PFSK-1 (cell line): Measurements from ENCODE around the gene WASL.

ENCODE experiments used
- FOXP2 ChIP-seq: optimal IDR thresholded peaks from 2 replicates; pipeline ENCODE3; 2011; ENCODE audit warnings: borderline replicate concordance, control low read depth, inconsistent platforms; ENCODE audit not compliant: insufficient read depth; ENCODE audit errors: extremely low read length, extremely low read depth
- POLR2AphosphoS5 ChIP-seq: IDR thresholded peaks from 2 replicates; pipeline ENCODE4 v1.6.1; 2012; ENCODE audit warnings: low read depth, mild to moderate bottlenecking, control low read depth, low read length, moderate library complexity
- SIN3A ChIP-seq: IDR thresholded peaks from 2 replicates; pipeline ENCODE4 v1.6.1; 2012; ENCODE audit warnings: mild to moderate bottlenecking, low read length, moderate library complexity, borderline replicate concordance; ENCODE audit not compliant: insufficient read depth
- TAF1 ChIP-seq: IDR thresholded peaks from 2 replicates; pipeline ENCODE4 v1.6.1; 2012; ENCODE audit warnings: low read length, control low read depth, borderline replicate concordance; ENCODE audit not compliant: insufficient read depth

DNA sequence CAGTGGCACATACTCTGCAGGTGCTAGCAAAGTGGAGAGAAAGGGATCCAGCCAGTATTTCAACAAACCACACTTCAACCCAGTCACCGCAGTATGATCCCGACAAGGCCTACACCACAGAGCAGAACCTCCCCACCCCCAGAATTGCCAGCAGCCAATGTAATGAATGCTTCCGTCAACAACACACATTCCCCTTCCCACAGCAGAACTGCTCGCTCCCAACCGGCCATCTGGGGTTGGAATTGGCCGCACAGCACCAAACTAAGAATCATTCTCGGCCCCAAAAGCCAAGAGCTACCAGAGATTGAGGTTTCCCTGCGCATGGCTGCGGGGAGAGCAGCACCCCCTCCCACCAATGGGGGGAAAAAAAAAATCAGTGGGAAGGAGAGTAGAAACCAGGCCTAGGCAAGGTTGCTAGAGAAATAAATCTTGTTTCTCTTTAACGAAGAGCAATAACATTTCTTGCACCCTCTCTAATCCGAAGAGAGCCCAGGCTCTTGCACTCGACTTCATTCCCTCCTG lies 1.1 kb downstream of the WASL start:
- no peak for TF ChIP-seq FOXP2
- peak; percentile 71; the same call in 1 of the 2 replicates for TF ChIP-seq TAF1
- 0 out of 2 replicates have a peak, but pooled peaks have one; percentile 26 for TF ChIP-seq POLR2AphosphoS5
- TF ChIP-seq SIN3A = peak; percentile 97; the same call in 1 of the 2 replicates
